SK-N-MC (cell line): Measurements from ENCODE around the gene FUNDC2.

ENCODE experiments used
- DNase-seq: peaks from one replicate; pipeline ENCODE4 v3.0.0-alpha.2; 2011; ENCODE audit warnings: low read depth, low spot score
- H3K27ac ChIP-seq: fragments of 200-600 bp; sonication (generic); 2 replicates; pipeline ENCODE4 v1.5.1; 2016; ENCODE audit warnings: mixed run types
- H3K36me3 ChIP-seq: fragments of 200-600 bp; sonication (generic); 2 replicates; pipeline ENCODE4 v1.6.1; 2017; ENCODE audit warnings: antibody characterized with exemption, low read length, mixed read lengths; ENCODE audit not compliant: insufficient read depth
- H3K4me3 ChIP-seq: fragments of 200-600 bp; sonication (generic); 2 replicates; pipeline ENCODE4 v1.5.1; 2016
- H3K9ac ChIP-seq: fragments of 200-600 bp; sonication (generic); 2 replicates; pipeline ENCODE4 v1.8.0; 2017; ENCODE audit warnings: mixed run types, mixed read lengths; ENCODE audit not compliant: insufficient read length
- H3K9me3 ChIP-seq: fragments of 200-600 bp; sonication (generic); 2 replicates; pipeline ENCODE4 v1.6.1; 2017; ENCODE audit warnings: low read depth, mild to moderate bottlenecking, antibody characterized with exemption, low read length, moderate library complexity, mixed read lengths
- EZH2 ChIP-seq: fragments of 200-600 bp; sonication (generic); IDR thresholded peaks from one replicate; pipeline ENCODE4 v1.6.1; 2017; ENCODE audit warnings: antibody characterized with exemption
- FOXP2 ChIP-seq: optimal IDR thresholded peaks from 2 replicates; pipeline ENCODE3; 2011; ENCODE audit warnings: mild to moderate bottlenecking, moderate library complexity; ENCODE audit not compliant: insufficient read depth; ENCODE audit errors: extremely low read length, control extremely low read depth
- POLR2AphosphoS5 ChIP-seq: IDR thresholded peaks from 2 replicates; pipeline ENCODE4 v1.6.1; 2012; ENCODE audit warnings: mild to moderate bottlenecking, low read depth, low read length, borderline replicate concordance

The FUNDC2 gene

DNA sequence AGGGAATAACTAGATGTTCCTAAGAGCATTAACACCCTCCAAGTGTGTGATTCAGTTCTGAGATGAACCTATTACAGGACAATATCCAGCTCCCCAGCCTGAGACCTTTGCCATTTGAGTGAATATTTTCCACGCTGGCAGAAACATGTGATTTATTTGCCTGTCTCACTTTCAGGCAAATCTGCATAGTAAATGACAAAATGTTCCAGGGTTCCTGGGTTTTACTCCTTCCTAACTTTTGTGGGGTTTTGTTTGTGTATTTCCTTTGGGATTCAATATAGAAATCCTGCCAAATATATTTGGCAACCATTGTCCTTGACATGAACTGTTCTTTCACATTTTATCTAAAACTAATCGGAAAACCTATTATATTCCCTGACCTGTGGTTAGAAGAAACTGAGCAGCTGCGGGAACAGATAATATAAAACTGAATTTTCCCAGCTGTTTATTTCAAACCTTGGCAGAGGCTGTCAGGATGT lies 16.6 kb upstream of the FUNDC2 start:
- Histone ChIP-seq H3K36me3 (no peaks in the 10 kb centered on the region), H3K9me3 (no peaks in the 10 kb centered on the region), H3K27ac (no peak overlapping the region), H3K4me3 (no peak overlapping the region), H3K9ac (no peak overlapping the region)
- no peak for TF ChIP-seq FOXP2
- TF ChIP-seq POLR2AphosphoS5, result no peak
- no peak for TF ChIP-seq EZH2
- DNase-seq, result no peak

- Histone ChIP-seq H3K4me3 (no peak overlapping the region), H3K27ac (no peak overlapping the region), H3K9ac (no peak overlapping the region), H3K36me3 (no peaks in the 10 kb centered on the region), H3K9me3 (no peaks in the 10 kb centered on the region)
- TF ChIP-seq EZH2 (no peak), FOXP2 (no peak), POLR2AphosphoS5 (no peak)
- no peak for DNase-seq
Measured at GRCh38 chrX:155020591-155020990, 6.1 kb upstream of the FUNDC2 start.

GRCh38 chrX:155022585-155022984 lies 4.1 kb upstream of the FUNDC2 start, which contains the start of gene F8:
Gene F8 (minus strand): TSS chrX:155022723. CDS start chrX:155022552, 171 bp downstream.
- no peak within 1 kb of the TSS for H3K27ac ChIP-seq
- no peak for DNase-seq

GRCh38 chrX:155023907-155024833 lies 2.5 kb upstream of the FUNDC2 start:
- Histone ChIP-seq H3K9ac (no peak overlapping the region), H3K9me3 (no peaks in the 10 kb centered on the region), H3K36me3 (no peaks in the 10 kb centered on the region), H3K4me3 (no peak overlapping the region), H3K27ac (no peak overlapping the region)
- no peak for DNase-seq
- TF ChIP-seq EZH2 (no peak), FOXP2 (no peak), POLR2AphosphoS5 (no peak)

More at GRCh38 chrX:155022585-155022984, 4.1 kb upstream of the FUNDC2 start, which contains the start of gene F8:
- no peaks in the 10 kb centered on the region for H3K36me3 ChIP-seq
- no peak within 1 kb of the TSS for H3K9ac ChIP-seq
- H3K9me3 ChIP-seq, result no peaks in the 10 kb centered on the region
- TF ChIP-seq EZH2, result no peak
- no peak for TF ChIP-seq POLR2AphosphoS5
- TF ChIP-seq FOXP2, result no peak
- no peak within 1 kb of the TSS for H3K4me3 ChIP-seq

GRCh38 chrX:155026420-155026726 lies 271 bp upstream of the FUNDC2 start:
- no peak for DNase-seq
- TF ChIP-seq EZH2 (no peak), FOXP2 (no peak), POLR2AphosphoS5 (no peak)
- peak overlapping the region; percentile 93 for H3K4me3 ChIP-seq
- H3K9ac ChIP-seq, result peak overlapping the region; percentile 88
- no peaks in the 10 kb centered on the region for H3K36me3 ChIP-seq
- H3K27ac ChIP-seq, result peak overlapping the region; percentile 98
- no peaks in the 10 kb centered on the region for H3K9me3 ChIP-seq

- DNase-seq, result peak; percentile 22
- H3K27ac ChIP-seq, result peak overlapping the region; percentile 98
- no peaks in the 10 kb centered on the region for H3K36me3 ChIP-seq
- peak overlapping the region; percentile 93 for H3K4me3 ChIP-seq
- H3K9me3 ChIP-seq, result no peaks in the 10 kb centered on the region
- TF ChIP-seq FOXP2 (no peak), POLR2AphosphoS5 (no peak), EZH2 (no peak)
- peak overlapping the region; percentile 95 for H3K9ac ChIP-seq
Measured at GRCh38 chrX:155027509-155028066, 944 bp downstream of the FUNDC2 start.

DNA sequence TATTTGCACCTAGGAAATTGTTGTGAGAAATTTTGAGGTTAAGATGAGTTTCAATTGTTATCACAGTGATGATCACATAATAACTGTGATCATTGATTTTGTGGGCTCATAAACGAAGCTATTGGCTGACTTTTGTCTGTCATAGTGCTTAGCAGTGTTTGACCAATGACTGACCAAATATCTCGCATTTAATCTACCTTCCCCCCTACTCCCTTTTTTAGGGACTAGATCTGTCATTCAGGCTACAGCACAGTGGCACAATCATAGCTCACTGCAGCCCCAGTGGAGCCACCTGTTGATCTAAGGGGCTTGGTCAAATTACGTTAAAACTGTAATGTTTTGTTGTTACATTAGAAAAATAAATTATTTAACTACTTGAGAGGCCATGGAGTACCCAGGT lies 1.5 kb downstream of the FUNDC2 start:
- DNase-seq, result no peak
- TF ChIP-seq POLR2AphosphoS5 (no peak), EZH2 (no peak), FOXP2 (no peak)
- Histone ChIP-seq H3K9ac (peak overlapping the region; percentile 95), H3K9me3 (no peaks in the 10 kb centered on the region), H3K36me3 (no peaks in the 10 kb centered on the region), H3K4me3 (peak overlapping the region; percentile 93), H3K27ac (peak overlapping the region; percentile 98)

- no peaks in the 10 kb centered on the region for H3K9me3 ChIP-seq
Measured at GRCh38 chrX:155028877-155029291, 2.2 kb downstream of the FUNDC2 start.

More at GRCh38 chrX:155028877-155029291, 2.2 kb downstream of the FUNDC2 start:
- DNase-seq, result no peak
- TF ChIP-seq POLR2AphosphoS5 (no peak), FOXP2 (no peak), EZH2 (no peak)
- H3K4me3 ChIP-seq, result peak overlapping the region; percentile 40; the same call in 1 of the 2 replicates
- H3K9ac ChIP-seq, result no peak overlapping the region
- H3K27ac ChIP-seq, result 0 out of 2 replicates have a peak overlapping the region, but pooled peaks have one; percentile 19
- H3K36me3 ChIP-seq, result peaks cover 7% of the 10 kb centered on the region
